Endothelial cell of umbilical vein (primary cell): ENCODE data around the gene MYH11.

ENCODE experiments used
- JUN ChIP-seq: IDR thresholded peaks from 2 replicates; pipeline ENCODE4 v1.6.1; 2011; ENCODE audit warnings: borderline replicate concordance, low read depth; ENCODE audit not compliant: insufficient read length, insufficient read depth
- POLR2A ChIP-seq: IDR thresholded peaks from 2 replicates; pipeline ENCODE4 v1.6.1; 2012; ENCODE audit warnings: low read depth, mild to moderate bottlenecking, control low read depth, low read length
- POLR2AphosphoS5 ChIP-seq: IDR thresholded peaks from 2 replicates; pipeline ENCODE4 v1.6.1; 2012; ENCODE audit warnings: low read depth, mild to moderate bottlenecking, control low read depth, low read length, moderate library complexity; ENCODE audit not compliant: insufficient read depth

DNA sequence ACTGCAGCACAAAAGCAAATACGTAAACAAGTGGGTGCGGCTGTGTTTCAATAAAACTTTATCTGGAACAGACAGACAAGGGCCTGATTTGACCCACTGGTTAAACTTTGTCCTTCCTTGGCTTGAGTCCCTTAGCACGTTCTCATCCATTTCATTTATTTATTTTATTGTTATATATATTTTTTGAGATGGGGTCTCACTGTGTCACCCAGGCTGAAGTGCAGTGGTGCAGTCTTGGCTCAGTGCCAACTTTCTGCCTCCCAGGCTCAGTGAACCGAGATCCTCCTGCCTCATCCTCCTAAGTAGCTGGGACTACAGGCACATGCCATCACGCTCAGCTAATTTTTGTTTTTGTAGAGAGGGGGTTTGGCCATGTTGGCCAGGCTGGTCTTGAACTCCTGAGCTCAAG, 64.3 kb downstream of the MYH11 start:
- no peak for TF ChIP-seq POLR2A
- no peak for TF ChIP-seq JUN
- no peak for TF ChIP-seq POLR2AphosphoS5
